GM10266 (cell line): ENCODE data around the gene CRISPLD2.

Experiments
- DNase-seq: peaks from one replicate; pipeline ENCODE4 v3.0.0; 2012; ENCODE audit errors: extremely low spot score
- TF ChIP-seq, protein P1 (sequence below): IDR thresholded peaks from 2 replicates; pipeline ENCODE4 v1.5.1; 2012; ENCODE audit warnings: mild to moderate bottlenecking, low read depth; ENCODE audit not compliant: control insufficient read depth, insufficient read depth; ENCODE audit errors: missing control alignments

CRISPLD2 gene

DNA sequence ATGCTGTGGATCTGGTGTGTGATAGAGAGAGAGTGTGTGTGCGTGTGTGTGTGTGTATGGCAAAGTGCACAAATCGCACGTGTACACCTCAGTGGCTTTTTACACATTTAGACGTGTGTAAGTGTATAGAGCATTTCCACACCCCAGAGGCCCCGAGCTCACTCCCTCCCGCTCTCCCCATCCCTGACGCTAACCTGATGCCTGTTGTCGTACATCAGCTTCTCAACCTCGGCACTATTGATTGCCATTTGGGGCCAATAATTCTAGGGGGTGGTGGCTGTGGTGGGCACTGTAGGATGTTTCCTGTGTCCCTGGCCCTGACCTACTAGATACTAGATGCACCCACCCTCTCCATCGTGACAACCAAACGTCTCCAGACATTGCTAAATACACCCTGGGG, 30.4 kb upstream of the CRISPLD2 start:
- TF ChIP-seq, protein P1, sequence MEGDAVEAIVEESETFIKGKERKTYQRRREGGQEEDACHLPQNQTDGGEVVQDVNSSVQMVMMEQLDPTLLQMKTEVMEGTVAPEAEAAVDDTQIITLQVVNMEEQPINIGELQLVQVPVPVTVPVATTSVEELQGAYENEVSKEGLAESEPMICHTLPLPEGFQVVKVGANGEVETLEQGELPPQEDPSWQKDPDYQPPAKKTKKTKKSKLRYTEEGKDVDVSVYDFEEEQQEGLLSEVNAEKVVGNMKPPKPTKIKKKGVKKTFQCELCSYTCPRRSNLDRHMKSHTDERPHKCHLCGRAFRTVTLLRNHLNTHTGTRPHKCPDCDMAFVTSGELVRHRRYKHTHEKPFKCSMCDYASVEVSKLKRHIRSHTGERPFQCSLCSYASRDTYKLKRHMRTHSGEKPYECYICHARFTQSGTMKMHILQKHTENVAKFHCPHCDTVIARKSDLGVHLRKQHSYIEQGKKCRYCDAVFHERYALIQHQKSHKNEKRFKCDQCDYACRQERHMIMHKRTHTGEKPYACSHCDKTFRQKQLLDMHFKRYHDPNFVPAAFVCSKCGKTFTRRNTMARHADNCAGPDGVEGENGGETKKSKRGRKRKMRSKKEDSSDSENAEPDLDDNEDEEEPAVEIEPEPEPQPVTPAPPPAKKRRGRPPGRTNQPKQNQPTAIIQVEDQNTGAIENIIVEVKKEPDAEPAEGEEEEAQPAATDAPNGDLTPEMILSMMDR = no peak
- DNase-seq = no peak

DNA sequence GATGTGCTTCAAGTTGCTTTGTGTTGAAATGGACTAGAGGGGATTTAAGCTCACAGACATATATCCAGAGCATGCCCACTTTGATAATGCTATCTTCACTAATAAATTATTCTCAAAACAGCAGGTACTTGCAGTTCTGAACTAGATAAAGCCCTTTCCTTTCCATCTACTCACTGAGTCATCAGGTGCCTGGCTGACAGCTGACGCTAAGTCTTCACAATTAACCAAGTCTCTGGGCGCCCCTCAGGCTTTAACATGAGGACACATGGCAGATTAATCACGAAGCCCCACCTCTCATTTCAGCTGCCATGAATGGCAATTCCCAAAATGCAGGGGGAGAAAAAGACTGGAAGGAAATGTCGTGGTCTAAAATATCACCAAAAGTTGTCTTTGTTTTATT, 29.5 kb upstream of the CRISPLD2 start:
- TF ChIP-seq, protein P1 = no peak

DNA sequence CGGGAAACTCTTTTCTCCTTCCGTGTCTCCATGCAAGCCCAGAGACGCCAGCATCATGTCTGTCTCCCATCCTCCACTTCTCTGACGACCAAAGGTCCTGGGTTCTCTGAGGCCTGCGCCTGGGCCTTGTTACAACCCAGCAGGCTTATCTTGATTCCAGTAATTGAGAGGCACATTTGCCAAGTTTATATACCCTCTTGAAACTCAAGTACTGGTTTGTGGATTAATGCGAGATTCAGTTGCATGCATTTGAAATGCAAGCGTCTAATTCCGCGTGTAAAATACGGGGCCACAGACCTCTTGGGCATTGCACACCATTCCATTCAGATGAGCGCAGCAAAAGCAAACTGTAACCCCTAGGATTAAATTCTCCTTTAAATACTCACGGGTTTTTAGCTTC, 28.7 kb upstream of the CRISPLD2 start:
- TF ChIP-seq, protein P1 = no peak
- DNase-seq = no peak

More for the DNA sequence above, 29.5 kb upstream of the CRISPLD2 start:
- no peak for DNase-seq

DNA sequence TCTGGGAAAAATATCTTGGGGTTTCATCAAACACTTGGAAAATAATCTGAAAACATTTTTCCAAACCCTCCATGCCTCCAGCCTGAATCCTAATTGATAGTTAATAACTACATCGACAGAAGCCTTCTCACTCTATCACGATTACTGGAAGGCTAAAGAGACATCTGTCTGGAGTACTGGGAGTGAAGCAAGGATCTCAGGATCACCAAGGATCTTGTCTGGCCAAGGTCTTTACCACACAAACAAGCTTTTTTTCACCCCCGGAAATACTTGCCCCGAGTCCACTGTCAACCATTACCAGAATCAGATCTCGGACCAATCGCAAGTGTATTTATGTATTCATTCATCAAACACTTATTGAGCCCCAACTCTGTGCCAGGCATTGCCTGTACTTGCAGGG, 28.3 kb upstream of the CRISPLD2 start:
- TF ChIP-seq, protein P1 = no peak
- DNase-seq = no peak

DNA sequence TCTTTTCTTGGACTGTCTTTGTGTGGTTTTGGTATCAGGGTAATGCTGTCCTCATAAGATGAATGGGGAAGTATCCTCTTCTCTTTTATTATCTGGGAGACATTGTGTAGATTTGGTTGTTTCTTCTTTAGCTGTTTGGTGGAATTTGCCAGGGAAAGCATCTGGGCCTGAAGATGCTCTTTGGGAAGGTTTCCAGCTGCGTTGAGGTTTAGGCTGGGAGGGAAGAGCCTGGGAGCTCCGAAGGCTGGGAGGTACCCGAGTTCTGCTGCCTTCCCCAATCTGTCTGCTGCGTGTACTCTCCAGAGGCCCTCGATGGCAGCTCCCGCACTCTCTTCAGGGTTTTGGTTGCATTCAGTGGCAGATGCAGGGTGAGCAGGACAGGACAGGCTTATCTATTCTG, 25.6 kb upstream of the CRISPLD2 start:
- no peak for DNase-seq
- TF ChIP-seq, protein P1 = no peak

DNA sequence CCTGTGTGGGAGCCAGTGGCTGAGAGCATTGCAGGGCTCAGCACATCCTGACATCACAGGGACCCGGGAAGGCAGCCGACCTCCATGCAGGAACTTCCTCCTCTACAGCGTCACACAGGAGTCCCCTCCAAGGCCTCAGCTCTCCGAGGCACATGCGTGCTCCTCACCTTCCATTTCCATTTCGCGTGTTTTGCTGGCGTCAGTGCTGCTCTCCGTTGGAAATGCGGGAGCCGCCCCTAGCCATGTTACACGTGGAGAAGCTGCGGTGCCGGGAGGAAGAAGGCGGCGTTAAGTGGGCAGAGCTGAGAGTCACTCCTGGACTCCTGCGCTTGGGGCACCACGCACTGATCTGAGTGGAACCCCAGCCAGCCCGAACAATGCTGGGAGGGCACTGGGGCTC, 25.2 kb upstream of the CRISPLD2 start:
- TF ChIP-seq, protein P1 = no peak
- DNase-seq = no peak

DNA sequence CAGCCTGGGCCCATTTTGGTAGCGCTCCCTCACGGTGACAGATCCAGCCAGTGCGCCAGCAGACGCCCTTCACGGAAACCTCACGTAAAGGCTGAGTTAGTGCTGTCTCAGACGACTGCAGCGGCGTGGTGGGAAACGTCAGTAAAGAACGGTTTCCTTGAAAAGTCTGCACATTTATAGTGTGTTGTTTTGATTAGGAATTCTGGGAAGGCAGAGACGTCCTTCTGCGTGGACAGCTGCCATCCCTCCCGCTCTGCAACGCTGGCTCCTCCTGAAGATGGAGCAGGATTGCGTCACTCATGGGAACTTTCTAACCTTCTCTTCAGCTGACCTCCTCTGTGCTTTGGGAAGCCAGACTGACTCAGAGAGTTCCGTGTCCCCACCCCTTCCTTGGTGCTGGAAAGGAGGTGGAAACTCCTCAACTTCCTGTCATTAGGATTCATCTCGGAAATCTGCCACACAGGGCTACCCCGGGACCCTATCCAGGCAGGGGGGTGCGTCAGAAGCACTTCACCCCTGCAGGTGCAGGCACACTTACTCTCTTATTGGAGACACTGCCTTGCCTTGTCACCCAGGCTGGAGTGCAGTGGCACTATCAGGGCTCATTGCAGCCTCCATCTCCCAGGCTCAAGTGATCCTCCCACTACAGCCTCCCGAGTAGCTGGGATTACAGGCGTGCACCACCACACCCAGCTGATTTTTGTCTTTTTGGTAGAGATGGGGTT, 24.3 kb upstream of the CRISPLD2 start:
- TF ChIP-seq, protein P1 = no peak
- no peak for DNase-seq
